Measurements from ENCODE around the gene PIBF1.

DNA sequence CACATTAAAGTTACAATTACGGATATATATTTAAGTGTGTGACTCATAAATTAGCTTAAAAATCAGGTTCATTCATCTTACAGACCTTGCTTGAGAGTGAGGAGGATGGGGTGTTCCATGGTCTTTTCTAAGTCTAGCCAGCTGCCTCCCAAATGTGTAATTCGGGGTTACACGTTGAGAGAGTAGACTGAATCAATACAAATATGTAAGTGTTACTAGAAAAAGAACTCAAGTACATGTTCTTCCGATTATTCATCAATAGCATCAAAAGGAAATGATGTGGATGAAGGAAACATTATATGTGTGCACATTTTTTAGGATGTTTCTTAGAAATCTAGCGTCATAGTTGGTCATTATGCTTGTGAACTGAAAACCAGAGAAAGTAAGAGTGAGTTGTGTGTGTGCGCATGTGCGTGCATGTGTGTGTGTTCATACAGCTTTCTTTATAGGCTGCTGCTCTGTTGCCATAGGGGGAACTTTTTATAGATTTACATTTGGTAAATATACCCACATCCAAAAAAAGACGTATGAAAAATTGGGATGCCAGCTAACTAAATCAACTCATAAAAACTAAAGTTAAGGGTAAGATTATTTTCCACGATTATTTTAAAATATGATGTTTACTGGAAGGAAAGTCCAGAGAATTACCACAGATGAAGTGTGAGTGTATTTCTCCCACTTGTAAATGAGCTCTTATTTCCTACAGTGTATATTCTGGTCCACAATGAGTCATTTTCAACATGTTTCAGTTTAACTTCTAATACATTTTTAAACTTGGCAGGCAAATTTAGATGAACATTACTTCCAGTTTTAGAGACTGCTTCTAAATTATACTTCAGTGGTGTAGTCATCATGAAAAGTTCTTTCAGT is 82.4 kb downstream of the PIBF1 start:
- TF ChIP-seq, protein P1, sequence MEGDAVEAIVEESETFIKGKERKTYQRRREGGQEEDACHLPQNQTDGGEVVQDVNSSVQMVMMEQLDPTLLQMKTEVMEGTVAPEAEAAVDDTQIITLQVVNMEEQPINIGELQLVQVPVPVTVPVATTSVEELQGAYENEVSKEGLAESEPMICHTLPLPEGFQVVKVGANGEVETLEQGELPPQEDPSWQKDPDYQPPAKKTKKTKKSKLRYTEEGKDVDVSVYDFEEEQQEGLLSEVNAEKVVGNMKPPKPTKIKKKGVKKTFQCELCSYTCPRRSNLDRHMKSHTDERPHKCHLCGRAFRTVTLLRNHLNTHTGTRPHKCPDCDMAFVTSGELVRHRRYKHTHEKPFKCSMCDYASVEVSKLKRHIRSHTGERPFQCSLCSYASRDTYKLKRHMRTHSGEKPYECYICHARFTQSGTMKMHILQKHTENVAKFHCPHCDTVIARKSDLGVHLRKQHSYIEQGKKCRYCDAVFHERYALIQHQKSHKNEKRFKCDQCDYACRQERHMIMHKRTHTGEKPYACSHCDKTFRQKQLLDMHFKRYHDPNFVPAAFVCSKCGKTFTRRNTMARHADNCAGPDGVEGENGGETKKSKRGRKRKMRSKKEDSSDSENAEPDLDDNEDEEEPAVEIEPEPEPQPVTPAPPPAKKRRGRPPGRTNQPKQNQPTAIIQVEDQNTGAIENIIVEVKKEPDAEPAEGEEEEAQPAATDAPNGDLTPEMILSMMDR (conservative IDR thresholded peaks at IDR 0.05; ENCODE audit: low read depth, low read length), result no peak
- TF ChIP-seq EZH2 (IDR thresholded peaks at IDR 0.05; ENCODE audit: low read length, unreplicated experiment) (no peak), EZH2phosphoT487 (IDR thresholded peaks at IDR 0.05; ENCODE audit: borderline replicate concordance, low read length) (no peak)

Measured in PC-3 (cell line).